22Rv1 (cell line): ENCODE data around the gene TNFAIP2.

Source experiments
- ZFX ChIP-seq: fragments of 450-650 bp; IDR thresholded peaks from 2 replicates; pipeline ENCODE4 v1.6.1; 2017; ENCODE audit warnings: antibody characterized with exemption, borderline replicate concordance
- TF ChIP-seq, protein P1 (sequence below): fragments of 450-650 bp; IDR thresholded peaks from 2 replicates; pipeline ENCODE4 v1.5.1; 2017; ENCODE audit warnings: mild to moderate bottlenecking

- TF ChIP-seq, protein P1, sequence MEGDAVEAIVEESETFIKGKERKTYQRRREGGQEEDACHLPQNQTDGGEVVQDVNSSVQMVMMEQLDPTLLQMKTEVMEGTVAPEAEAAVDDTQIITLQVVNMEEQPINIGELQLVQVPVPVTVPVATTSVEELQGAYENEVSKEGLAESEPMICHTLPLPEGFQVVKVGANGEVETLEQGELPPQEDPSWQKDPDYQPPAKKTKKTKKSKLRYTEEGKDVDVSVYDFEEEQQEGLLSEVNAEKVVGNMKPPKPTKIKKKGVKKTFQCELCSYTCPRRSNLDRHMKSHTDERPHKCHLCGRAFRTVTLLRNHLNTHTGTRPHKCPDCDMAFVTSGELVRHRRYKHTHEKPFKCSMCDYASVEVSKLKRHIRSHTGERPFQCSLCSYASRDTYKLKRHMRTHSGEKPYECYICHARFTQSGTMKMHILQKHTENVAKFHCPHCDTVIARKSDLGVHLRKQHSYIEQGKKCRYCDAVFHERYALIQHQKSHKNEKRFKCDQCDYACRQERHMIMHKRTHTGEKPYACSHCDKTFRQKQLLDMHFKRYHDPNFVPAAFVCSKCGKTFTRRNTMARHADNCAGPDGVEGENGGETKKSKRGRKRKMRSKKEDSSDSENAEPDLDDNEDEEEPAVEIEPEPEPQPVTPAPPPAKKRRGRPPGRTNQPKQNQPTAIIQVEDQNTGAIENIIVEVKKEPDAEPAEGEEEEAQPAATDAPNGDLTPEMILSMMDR = no peak
- no peak for TF ChIP-seq ZFX
Measured at GRCh38 chr14:103122585-103122946, 695 bp upstream of the TNFAIP2 start.
